DMS153 treated with DMSO at 0.1 percent for 48 hours (cell line): Measurements from ENCODE around the gene MGST2.
"Not testable (repeated sequence)": the region's sequence is repeated elsewhere in the genome, so short reads cannot be mapped to it uniquely, and the experiment has no call there.

ENCODE experiments used
- DNase-seq: peaks from one replicate; lab custom pipeline; 2025; ENCODE audit not compliant: unreplicated experiment; lab: John Stamatoyannopoulos, UW

The MGST2 gene

DNA sequence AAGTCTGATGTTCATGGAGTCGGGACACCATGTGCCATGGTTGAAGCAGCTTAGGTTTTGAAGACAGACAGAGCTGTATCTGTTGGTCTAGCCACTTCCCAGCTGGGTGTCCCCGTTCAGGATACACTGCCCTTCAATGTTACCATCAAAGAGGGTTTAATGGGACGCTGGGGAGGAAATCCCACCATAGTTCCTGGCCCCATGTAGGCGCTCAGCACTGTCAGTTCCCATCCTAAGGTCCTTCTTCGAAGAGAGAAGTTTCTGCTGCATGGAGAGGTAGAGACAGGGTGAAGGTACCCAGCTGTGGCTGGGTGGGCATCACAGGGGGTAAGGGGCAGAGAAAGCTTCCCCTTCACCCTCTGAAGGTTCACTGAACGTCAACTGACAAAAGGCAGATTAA is 3.7 kb downstream of the MGST2 start:
- DNase-seq: no peak

DNA sequence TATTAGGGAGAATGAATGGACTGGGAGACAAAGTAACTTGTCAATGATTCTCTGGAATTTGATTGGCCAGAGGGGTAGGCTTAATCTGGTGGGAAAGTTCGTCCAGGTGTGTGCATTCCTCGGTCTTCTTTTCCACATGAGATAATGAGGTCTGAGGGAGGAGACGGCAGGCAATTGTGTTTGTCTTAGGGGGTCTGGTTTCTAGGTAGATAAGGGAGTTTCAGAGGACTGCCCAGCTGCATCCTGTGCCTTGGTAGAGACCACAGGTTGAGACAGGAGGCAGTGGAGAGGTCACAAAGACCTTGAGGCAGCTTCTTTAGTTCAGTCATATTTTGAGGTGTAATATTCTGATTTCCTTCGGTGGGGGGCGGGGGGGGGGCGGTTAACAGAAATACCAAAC is 4.3 kb downstream of the MGST2 start:
- no peak for DNase-seq

DNA sequence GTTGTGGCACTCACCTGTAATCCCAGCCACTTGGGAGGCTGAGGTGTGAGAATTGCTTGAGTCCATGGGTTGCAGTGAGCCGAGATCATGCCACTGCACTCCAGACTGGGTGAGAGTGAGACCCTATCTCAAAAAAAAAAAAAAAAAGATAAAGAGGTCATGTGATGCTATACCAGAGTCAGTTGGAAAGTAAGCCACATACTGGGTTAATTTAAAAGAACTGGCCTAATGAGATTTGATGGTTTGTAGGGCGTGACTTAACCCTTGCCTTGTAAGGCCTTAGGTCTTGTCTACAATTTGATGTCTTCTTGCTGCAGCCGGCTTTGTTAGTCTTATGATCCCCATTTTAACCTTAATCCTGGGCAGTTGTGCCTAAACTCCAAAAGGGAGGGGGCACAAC is 5.2 kb downstream of the MGST2 start:
- DNase-seq: no peak

DNA sequence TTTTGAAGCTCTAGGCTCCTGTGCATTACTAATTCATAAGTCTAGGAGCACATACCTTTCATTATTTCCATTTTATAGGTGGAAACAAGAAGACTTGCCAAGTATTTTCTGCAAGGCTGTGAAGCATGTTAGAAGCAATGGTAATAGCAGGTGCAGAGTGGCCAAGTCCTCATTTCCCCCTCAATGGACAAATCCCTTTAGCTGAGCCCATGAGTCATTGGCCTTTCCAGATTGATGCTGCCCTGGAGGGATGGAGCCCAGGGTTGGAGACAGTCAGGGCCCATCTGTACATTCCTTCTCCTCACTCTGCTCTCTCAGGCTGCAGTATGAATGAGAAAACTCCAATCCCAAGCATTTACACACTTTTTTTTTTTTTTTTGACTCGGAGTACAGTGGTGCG is 6.6 kb downstream of the MGST2 start:
- no peak for DNase-seq

DNA sequence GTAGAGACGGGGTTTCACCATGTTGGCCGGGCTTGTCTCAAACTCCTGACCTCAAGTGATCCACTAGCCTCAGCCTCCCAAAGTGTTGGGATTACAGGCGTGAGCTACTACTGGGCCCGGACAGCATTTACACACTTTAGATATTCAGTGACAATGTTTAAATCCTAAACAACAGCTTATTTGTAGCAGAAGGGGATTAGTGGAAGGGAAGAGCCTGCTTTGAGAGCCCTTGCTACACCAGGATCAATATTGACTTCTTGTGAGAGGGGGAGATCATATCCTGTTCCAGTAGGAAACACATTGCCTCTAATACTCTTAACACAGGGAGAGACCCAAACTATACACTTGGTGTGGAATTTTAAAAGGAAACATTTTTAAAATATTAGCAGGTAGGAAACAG is 7.1 kb downstream of the MGST2 start:
- DNase-seq: no peak

DNA sequence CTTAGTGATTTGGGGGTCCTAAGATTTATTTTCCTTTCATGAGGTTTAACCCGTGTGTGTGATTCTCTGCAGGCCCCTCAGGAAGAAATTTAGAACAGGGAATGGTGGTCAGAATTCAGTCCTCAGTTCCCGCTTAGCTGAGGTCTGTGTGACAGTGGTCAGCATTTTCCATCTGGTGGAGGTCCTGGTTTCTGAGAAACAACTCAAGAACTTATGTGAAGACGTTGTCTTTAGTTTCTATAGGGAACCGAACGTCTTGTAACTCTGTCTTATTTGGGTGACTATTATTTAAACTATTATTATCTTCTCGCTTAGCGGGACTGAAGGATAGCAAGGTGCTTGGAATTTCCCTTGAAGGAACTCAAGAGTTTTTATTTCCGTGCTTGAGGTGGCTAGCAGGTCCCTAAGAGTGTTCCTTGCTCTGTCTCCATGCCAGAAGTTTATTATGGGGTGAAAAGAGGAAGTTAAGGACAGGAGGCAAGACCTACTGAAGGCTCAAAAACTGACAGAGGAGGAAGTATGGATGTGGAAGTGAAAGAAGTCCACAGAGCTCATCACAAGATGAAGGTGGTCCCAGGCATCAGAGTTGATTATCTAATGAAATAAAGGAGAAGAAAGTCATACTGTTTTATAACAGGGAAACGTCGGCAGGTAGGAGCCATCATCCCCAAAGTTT is 9.4 kb downstream of the MGST2 start:
- no peak for DNase-seq

DNA sequence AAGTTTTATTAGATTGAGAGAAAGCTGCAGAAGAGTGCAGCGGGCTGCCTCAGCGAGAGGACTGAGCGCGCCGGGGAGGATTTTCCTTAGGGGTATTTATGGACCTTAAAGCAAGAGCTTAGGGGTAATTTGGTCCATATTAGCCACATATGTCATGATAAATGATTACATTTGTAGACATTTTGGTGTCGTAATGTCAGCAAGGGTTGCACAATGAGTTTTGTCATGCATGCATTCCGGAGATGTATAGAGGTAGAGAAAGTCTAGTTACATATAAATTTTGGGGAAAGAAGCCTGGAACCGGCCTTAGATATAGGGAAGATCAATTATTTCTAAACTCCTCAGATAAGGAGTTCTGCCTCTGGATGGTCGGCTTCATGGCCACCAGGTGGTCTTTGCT is 10.0 kb downstream of the MGST2 start:
- no peak for DNase-seq

DNA sequence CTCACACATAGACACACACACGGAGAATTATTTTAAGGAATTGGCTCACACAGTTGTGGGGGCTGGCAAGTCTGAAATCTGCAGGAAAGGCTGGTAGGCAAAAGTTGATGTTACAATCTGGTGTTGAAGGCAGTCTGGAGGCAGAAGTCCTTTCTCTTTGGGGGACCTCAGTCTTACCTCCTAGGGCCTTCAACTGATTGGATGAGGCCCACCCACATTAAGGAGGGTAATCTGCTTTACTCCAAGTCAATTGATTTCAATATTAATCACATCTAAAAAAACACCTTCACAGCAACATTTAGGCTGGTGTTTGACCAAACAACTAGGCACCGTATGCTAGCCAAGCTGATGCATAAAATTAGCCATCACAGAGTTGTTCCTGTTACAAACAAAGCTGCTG is 10.7 kb downstream of the MGST2 start:
- DNase-seq: no peak

DNA sequence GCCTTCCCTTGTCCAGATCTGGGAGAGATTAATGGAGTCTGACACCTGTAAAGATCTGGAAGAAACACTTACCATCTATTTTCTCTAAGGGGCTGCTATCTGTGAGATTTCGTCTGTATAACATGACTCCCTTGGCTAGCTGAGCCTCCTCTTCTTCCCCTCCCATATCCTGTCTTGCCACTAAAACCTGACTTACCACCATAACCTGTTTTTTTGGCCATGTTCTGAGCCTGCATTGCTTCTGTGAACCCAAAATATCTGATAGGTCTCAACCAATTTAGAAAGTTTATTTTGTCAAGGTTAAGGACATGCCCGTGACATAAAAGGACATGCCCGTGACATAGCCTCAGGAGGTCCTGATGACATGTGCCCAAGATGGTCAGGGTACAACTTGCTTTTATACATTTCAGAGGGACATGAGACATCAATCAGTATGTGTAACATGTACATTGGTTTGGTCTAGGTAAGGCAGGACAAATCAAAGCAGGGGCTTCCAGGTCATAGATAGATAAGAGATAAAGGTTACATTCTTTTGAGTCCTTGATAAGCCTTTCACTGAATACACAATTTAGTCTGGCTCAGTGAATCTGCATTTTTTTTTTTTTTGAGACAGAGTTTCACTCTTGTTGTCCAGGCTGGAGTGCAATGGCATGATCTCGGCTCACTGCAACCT is 11.4 kb downstream of the MGST2 start:
- DNase-seq: no peak

DNA sequence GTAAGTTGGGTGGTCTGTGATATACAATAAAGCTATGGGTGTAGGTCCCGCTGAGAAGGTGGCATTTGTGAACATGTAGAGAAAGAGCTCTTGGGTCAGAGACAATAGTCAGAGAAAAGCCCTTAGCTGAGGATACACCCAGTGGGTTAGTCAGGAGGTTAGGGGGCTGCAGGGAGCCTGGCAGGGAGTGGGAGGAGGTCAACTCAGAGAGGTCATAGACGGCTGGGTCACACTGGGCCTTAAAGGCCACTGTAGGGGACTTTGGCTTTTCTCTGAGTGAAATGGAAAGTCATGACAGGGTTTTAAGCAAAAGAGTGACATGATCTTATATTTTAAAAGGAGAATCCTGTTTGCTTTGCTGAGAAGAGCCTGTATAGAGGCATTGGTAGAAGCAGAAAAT is 16.7 kb downstream of the MGST2 start:
- no peak for DNase-seq

DNA sequence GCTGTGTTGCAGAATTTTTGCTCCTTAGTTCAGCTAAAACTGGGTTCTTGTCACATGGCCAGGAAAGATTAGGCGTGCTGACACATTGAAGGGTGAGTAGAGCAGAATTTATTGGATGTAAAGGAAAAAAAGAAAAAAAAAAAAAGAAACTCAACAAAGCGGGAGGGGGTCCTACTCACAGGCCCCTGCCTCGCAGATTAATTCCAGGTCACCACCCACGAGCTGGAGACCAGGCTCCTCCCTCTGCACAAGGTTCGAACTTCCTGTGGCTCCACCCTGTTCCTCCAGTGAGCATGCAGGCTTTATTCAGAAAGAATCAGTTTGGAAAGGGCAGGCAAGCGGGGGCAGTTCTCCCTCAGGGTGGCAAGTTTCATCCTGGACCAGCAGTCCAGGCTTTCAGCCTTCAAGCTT is 17.1 kb downstream of the MGST2 start:
- no peak for DNase-seq

DNA sequence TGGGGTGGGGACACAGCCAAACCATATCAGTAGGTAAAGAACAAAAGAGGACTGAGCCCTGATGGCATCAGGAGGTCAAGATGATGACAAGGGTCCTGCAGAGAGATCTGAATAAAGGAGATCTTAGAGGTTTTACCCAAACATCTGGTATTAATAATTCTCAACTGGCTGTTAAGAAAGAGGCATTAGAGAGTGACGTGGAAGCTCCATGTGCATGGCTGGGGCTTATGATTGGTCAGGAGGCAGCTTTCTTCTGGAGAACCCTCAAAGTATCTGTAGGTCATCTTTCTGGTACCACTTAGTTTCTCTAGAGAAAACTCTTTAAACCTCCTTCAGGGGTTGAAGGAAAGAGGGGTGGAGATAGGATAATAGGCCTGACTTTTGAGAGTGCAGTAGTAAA is 18.7 kb downstream of the MGST2 start:
- DNase-seq: no peak

DNA sequence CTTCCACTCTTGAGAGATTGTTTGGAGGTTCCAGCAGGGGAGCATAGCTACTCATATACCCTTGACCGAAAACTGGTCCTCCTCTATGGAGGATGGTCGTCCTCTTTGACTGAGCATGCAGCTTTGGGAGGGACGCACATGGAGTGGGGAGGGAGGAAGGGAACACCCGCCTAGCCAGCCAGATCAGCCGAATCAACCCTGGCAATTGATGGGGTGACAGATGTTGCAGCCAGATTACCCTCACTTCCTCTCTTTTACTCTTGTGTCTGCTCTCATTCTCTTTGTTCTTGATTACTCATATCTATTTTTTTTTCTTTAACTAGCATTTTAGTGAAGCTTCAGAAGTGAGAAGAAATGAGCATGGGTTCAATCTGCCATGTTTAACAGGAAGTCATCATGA is 19.6 kb downstream of the MGST2 start:
- DNase-seq: no peak

DNA sequence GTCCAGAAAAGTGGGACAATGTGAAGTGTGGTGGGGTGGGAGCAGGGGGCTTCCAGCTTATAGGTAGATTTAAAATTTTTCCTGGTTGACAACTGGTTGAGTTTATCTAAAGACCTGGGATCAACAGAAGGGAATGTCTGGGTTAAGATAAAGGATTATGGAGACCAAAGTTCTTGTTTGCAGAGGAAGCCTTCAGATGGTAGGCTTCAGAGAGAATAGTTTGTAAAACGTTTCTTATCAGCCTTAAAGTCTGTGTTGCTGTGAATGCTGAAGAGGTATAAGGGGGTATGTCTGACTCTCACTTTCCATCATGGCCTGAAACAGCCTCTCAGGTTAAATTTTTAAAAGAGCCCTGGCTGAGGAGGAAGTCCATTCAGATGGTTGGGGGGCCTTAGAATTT is 20.5 kb downstream of the MGST2 start:
- DNase-seq: no peak

DNA sequence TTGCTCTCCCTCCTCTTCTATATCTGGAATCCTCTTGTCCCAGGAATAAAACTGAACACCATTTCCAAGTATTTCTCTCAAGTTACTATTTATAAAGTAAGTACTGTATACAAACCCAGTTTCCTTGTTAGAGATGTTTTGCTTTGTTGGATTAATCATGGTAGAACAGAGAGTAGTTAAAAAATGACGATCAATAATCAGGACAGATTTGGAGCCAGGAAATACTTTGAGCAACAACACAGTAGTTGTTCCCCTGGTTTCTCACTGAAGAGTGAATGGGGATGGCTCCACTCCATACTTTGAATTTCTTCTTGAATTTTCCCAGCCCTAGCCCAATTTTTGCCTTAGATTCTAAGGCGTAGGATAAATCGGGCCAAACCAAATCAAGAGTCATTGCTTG is 21.4 kb downstream of the MGST2 start:
- no peak for DNase-seq

DNA sequence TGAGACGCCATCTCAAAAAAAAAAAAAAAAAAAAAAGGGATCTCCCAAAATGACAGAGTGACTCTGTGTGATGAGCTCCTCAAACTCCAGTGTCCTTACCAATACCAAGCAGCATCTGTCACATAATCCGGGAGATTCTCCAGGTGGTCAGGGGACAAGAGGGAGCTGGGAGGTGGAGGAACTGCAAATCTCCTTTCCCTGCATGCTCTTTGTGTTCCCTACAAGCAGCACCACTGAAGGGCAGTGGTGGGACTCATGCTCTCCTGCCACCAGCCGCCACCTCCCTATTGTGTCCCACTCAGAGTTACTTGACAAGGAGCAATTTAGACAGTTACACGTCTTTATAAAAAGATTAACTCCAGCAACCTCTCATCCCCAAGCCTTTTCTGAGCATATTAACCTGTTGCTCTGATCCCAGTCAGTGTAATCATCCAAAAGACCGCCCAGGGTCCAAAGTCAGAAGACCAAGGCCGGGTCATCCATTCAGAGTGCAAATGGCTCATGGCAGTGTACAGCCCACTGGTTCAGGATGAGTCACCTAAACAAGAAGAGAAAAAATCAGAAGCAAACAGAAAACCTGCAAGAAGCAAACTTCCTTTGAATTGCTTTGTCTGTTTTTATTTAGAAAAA is 23.6 kb downstream of the MGST2 start:
- no peak for DNase-seq

DNA sequence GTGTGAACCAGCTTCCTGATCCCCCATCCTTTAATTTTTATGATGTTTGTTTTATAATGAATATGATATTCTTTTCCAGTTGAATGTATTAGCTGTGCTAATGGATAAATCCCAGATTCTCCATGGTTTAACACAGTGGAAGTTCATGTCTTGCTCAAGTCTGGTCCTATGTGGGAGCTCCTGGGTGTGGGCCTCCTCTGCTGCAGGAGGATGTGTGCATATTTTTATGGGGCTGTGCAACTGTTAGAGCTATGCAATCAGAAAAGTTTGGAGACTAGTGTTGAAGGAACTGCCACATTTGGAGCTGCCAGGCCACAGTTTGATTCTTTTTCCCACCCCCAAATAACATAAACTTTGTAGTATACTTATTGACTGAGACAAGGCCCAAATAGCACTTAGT is 24.8 kb downstream of the MGST2 start:
- no peak for DNase-seq

DNA sequence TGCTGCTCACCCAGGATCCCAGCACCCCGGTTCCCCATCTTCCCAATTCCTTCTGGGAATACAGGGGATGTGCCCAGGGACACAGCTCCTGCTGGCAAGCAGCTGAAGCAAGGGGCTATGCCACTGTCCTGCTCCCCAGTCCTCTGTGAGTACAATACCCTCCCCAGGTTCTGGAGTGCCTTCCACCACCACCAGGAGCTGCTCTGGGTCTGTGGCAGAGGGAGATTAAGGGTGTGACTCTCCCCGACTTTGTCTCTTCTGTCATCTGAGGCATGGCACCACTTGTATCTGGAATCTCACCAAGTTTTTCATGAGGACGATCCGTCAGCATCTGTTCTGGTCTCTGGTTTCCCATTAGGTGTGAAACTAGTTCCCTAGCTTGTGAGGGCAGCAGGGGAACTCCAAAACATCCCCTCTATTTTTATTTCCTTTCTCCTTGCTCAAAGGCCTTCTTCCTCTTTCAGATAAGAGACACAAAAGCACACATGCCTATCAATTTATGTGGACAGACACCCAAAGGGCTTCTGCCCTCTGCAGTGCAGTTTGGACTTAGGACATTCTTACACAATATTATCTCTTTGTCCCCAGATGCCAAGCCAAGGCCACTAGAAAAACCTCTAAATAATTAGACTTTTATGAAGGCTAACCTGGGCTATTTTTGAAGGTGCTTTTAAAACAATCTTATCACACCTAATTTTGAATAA is 26.8 kb downstream of the MGST2 start:
- DNase-seq: no peak

DNA sequence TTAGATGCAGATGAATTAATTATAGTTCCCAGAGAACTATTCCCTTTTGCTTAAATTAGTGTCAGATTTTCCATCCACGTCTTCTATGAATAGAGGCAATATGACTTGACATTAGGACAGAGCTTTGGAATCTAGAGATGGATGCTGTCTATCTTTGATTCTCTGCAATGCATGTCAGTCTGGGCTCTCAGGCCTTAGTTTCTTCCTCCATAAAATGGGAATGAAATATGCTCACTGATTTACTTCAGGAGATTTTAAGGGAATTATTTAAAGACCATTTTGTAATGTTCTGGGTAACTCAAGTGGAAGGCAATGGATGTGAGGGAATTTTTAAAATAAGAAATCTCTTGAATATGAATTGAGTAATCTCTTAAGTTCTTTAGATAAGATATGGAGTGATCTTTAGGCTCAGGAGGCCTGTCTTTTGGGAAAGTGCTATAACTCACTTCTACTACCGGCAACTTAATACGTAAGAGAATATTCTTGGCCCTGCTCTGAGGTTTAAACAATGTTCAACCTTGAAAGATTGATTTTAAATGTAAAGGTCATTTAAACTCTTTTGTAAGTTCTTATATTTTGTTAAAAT is 29.0 kb downstream of the MGST2 start:
- no peak for DNase-seq

DNA sequence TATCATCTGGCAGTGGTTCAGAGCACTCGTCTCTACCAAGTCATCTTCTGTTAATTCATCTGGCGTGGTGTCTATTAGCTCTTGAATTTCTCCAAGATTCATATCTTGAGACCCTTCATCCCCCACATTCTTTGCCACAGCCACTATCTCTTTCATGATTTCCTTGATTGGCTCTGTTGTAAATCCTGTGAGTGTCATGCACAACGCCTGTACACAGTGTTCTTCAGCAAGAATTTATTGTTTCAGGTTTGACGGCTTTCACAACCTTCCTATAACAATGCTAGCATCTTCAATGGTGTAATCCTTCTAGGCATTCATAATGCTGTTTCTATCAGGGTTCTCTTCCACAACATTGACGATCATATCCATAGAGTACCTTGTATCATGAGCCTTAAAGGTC is 30.9 kb downstream of the MGST2 start:
- no peak for DNase-seq

DNA sequence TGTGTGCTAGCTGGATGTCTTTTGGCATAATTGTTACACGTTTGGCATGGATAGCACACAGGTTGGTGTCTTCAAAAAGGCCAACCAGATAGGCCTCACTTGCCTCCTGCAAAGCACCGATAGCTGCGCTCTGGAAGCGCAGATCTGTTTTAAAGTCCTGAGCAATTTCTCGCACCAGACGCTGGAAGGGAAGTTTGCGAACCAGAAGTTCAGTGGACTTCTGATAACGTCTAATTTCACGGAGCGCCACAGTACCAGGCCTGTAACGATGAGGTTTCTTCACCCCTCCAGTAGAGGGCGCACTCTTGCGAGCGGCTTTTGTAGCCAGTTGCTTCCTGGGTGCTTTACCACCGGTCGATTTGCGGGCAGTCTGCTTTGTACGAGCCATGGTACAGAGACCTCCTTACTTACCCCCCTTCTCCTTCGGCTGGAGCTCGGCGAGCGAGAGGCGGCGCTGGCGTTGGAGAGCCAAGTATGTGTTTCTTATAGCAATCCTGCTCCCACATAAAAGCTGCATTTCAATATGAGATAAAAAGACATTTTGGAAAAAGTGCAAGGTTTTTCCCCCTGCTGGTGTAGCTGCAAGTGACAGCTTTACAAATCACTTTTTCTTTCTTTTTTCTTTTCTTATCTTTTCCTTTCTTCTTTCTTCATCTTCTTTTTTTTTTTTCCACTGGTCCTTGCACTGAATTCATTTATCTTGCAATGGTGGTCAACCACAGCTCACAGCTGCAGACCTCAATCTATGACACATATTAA is 32.7 kb downstream of the MGST2 start:
- not testable (repeated sequence) for DNase-seq
